ENCODE data around the gene KCNJ4. TPM values are rescaled to one million over a fixed set of nuclear protein-coding genes. Genes with fewer than 3 reads are reported as not detected.

The KCNJ4 gene
- total RNA-seq, 1 donor from 2014 or later, result 1.7 TPM

DNA sequence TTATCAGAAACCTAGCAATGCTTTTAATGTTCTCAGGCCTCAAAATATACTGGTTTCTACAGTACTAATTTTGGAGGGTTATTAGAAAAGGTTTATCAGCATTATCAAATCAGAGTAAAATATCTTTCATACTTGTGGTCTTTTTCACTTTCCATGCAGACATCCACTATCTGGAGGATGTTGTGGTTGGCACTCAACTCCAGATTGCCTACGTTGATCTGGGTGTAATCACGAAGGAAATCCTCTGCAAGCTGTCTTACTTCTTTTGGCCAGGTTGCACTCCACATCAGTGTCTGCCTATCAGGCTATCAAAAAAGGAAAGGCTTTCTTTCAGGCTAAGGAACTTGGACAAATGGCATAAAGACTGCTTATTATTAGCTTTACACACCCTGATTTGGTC is 39.5 kb upstream of the KCNJ4 start:
- Mint-ChIP-seq H3K27ac (no peak overlapping the region), H3K4me1 (ENCODE audit: low read depth) (no peaks in the 10 kb centered on the region), H3K36me3 (ENCODE audit: insufficient read depth) (peaks cover 49% of the 10 kb centered on the region), H3K9me3 (ENCODE audit: low read depth) (no peaks in the 10 kb centered on the region), H3K4me3 (ENCODE audit: low read depth) (no peak overlapping the region), H3K27me3 (no peaks in the 10 kb centered on the region)
- DNase-seq (ENCODE audit: low spot score, unreplicated experiment), result no peak
- TF ChIP-seq, protein P1, sequence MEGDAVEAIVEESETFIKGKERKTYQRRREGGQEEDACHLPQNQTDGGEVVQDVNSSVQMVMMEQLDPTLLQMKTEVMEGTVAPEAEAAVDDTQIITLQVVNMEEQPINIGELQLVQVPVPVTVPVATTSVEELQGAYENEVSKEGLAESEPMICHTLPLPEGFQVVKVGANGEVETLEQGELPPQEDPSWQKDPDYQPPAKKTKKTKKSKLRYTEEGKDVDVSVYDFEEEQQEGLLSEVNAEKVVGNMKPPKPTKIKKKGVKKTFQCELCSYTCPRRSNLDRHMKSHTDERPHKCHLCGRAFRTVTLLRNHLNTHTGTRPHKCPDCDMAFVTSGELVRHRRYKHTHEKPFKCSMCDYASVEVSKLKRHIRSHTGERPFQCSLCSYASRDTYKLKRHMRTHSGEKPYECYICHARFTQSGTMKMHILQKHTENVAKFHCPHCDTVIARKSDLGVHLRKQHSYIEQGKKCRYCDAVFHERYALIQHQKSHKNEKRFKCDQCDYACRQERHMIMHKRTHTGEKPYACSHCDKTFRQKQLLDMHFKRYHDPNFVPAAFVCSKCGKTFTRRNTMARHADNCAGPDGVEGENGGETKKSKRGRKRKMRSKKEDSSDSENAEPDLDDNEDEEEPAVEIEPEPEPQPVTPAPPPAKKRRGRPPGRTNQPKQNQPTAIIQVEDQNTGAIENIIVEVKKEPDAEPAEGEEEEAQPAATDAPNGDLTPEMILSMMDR (IDR thresholded peaks at IDR 0.05; ENCODE audit: unreplicated experiment), result no peak

DNA sequence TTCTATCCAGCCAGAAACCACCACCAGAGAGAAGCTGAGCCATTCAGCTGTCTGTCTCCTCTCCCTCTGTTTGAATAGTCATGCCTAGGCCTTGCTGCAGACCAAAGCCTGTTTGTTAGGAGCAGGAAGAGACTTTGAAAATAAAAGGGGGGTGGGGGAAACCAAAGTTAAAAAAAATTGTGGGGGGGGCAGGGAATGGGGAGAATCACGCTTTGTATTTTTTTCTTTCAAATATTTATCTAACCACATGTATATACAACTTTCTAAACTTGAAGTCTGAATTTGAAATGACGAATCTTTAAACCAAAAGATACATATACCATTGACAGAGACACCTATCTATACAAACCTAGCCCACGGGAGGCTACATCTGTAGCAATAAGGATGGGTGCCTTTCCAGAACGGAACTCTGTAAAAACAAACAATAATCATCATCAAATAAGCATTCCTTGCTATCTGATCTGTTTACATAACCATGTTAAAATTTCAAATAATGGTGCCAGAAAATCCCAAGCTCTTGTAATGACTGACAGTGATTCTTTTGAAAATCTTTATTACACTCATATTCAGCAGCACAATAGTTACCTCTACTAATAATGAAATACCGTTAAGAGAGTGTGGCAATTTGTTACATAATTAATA is 36.8 kb upstream of the KCNJ4 start:
- no peaks in the 10 kb centered on the region for H3K27me3 Mint-ChIP-seq
- H3K4me3 Mint-ChIP-seq (ENCODE audit: low read depth), result no peak overlapping the region
- TF ChIP-seq, protein P1 (IDR thresholded peaks at IDR 0.05; ENCODE audit: unreplicated experiment), result no peak
- H3K9me3 Mint-ChIP-seq (ENCODE audit: low read depth), result no peaks in the 10 kb centered on the region
- H3K4me1 Mint-ChIP-seq (ENCODE audit: low read depth), result no peaks in the 10 kb centered on the region
- no peak for DNase-seq (ENCODE audit: low spot score, unreplicated experiment)
- no peak overlapping the region for H3K27ac Mint-ChIP-seq
- peaks cover 49% of the 10 kb centered on the region for H3K36me3 Mint-ChIP-seq (ENCODE audit: insufficient read depth)

DNA sequence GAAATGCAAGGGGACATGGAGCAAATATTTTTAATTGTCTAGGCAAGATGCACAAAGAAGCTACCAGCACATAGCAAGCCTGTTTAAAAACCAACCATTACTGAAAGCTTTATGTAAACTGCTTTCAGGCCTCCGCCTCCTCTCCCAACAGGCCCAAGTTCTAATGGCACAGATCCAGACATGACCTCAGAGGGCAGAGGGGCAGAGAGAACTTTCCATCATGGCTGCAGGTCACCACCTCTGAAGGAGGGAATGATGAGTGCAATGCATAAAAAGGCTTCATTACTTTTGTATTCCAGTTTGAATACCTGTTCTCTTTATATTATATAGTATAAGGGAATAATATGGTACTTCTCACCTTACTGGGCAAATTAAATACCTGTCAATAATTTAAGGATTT is 35.9 kb upstream of the KCNJ4 start:
- H3K27ac Mint-ChIP-seq, result peak overlapping the region; percentile 78
- no peaks in the 10 kb centered on the region for H3K27me3 Mint-ChIP-seq
- peaks cover 53% of the 10 kb centered on the region for H3K36me3 Mint-ChIP-seq (ENCODE audit: insufficient read depth)
- no peaks in the 10 kb centered on the region for H3K4me1 Mint-ChIP-seq (ENCODE audit: low read depth)
- no peaks in the 10 kb centered on the region for H3K9me3 Mint-ChIP-seq (ENCODE audit: low read depth)
- H3K4me3 Mint-ChIP-seq (ENCODE audit: low read depth), result no peak overlapping the region
- DNase-seq (ENCODE audit: low spot score, unreplicated experiment), result no peak
- TF ChIP-seq, protein P1 (IDR thresholded peaks at IDR 0.05; ENCODE audit: unreplicated experiment), result no peak

DNA sequence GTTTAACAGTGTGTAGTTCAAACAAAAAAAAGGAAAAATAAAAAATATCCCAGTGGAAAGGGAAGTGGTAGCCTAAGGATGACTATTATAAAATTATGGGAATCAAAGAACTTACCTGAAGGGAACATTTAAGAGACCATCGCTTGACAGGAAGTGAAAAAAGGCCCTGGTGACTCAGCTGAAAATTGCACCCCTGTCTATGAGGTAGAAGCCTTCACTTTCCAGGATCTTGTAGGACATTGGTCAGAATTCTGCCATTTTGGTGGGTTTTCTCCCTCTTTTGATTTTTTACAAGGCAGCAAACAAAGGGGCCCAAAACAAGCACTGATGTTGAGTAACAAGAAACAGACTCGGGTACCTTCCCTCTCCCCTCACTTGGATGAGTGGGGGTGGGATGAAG is 35.5 kb upstream of the KCNJ4 start:
- no peak for DNase-seq (ENCODE audit: low spot score, unreplicated experiment)
- H3K9me3 Mint-ChIP-seq (ENCODE audit: low read depth), result no peaks in the 10 kb centered on the region
- TF ChIP-seq, protein P1 (IDR thresholded peaks at IDR 0.05; ENCODE audit: unreplicated experiment), result no peak
- H3K4me3 Mint-ChIP-seq (ENCODE audit: low read depth), result no peak overlapping the region
- peaks cover 55% of the 10 kb centered on the region for H3K36me3 Mint-ChIP-seq (ENCODE audit: insufficient read depth)
- H3K27me3 Mint-ChIP-seq, result no peaks in the 10 kb centered on the region
- no peaks in the 10 kb centered on the region for H3K4me1 Mint-ChIP-seq (ENCODE audit: low read depth)
- H3K27ac Mint-ChIP-seq, result peak overlapping the region; percentile 78

DNA sequence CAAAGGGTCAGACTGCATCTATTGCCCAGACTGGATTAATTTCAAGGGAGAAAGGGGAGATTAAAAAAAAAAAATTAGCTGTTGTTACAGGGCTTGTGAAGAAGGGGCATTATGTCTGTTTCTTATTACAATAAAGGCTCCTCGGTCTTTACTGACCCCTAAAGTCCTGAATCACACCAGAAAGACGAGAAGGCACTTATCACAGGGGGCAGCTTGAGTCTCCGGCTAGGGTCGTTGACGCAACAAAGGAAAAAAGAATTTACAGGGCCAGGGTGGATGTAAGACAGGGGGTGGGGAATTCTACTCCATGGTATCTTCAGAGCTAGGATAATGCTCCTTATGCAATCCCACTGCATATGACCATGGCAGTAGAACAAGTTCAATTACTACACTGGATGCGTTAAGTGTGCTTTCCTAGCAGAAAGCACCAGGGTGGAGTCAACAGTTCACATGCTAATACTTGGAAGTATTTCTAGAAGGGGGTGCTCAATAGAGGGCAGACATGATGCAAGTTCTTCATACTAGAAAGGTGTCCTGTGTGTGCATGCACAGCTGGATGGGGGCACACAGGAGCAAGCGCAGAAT is 34.7 kb upstream of the KCNJ4 start:
- peaks cover 54% of the 10 kb centered on the region for H3K36me3 Mint-ChIP-seq (ENCODE audit: insufficient read depth)
- TF ChIP-seq, protein P1 (IDR thresholded peaks at IDR 0.05; ENCODE audit: unreplicated experiment), result no peak
- H3K27me3 Mint-ChIP-seq, result no peaks in the 10 kb centered on the region
- DNase-seq (ENCODE audit: low spot score, unreplicated experiment), result no peak
- H3K9me3 Mint-ChIP-seq (ENCODE audit: low read depth), result no peaks in the 10 kb centered on the region
- peak overlapping the region; percentile 69 for H3K27ac Mint-ChIP-seq
- H3K4me1 Mint-ChIP-seq (ENCODE audit: low read depth), result no peaks in the 10 kb centered on the region
- no peak overlapping the region for H3K4me3 Mint-ChIP-seq (ENCODE audit: low read depth)

Measured in progenitor cell of endocrine pancreas (in vitro differentiated cells).